Stimulated activated CD4-positive, alpha-beta T cell treated with anti-CD3 and anti-CD28 coated beads, TNF-alpha, amount 100 ng/mL, for 4 hours (primary cell): ENCODE data around the gene CCL5.
"Not testable (repeated sequence)": the region's sequence is repeated elsewhere in the genome, so short reads cannot be mapped to it uniquely, and the experiment has no call there.

Experiments used
- DNase-seq, 3 experiments: peaks; one replicate each; pipeline ENCODE4 v3.0.0-alpha.2; 2020; ENCODE audit warnings: low read depth in 3 of 3

CCL5 gene

GRCh38 chr17:35898283-35899070 is 18.3 kb upstream of the CCL5 start:
- DNase-seq, result no peak

DNA sequence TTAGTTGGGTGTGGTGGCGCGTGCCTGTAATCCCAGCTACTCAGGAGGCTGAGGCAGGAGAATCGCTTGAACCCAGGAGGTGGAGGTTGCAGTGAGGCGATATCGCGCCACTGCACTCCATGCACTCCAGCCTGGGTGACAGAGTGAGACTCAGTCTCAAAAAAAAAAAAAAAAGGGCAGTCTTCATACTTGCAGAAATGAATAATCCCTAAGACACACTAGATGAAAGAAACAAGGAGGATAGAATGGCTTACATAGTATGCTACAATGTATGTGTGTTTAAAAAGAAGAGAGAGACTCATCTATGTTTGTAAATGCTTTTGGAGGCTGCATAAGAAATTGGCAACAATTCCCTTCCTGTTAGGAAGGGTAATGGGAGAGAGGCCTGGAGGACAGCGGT is 17.6 kb upstream of the CCL5 start:
- not testable (repeated sequence) for DNase-seq

DNA sequence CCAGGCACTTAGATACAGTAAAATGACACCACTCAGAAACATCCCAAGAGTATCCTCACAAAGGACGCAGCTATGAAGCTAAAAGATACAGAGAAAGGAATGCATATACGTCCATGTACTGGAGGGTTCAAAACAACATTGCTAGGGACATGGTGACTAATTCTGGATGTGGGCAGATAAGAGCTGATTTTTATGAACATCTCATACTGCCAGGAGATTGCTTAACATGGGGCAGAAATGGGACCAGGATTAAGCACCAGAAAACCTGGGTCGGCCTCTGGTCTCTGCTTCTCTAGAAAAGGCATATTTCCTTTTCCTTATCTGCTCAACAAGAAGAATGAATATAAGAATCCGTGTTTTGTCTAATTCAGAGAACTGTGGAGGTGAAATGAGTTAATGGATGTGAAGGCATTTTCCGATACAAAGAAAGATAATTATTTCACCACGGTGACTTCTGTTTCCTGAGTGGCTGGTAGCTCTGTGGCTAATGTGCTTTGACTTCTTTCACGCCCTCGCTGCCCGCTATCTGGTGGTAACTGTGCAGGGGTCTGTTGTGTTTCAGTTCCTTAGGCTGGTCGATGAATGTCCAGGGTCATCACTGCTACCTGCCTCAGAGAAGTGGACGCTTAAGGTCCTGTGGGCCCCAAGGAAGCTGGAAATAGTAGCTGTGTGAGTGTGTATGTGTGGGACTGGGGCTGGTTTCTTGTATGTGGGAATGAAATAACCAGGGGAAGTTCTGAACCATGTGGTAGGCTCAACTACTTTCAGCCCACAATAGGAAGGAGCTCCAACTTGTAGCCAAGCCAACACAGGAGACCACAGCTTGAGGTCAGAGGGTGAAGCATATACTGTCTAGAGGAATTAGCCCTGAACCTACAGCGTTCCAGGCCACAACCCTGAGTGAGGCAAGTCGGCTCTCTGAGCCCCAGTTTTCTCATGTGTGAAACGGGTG is 15.8 kb upstream of the CCL5 start:
- DNase-seq, result no peak

DNA sequence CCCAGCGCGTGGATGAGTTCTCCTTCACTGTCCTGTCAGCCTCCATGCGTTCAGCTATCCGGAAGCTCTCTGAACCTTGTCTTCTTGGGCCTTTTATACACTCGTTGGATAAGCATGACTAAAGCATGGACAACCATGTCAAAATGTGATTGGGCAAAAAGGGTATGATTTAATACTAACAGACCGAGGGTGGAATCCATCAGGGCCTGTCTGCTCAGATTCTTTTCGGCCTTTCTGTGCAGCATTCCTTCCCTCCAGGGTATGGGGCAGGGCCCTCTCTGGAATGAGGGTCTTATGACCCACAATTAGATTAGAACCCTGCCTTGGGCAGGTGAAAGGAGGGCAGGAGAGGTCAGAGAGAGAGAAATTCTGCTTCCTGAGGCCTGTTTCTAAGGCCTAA is 14.0 kb upstream of the CCL5 start:
- no peak for DNase-seq

GRCh38 chr17:35893751-35894150 is 13.6 kb upstream of the CCL5 start:
- no peak for DNase-seq

DNA sequence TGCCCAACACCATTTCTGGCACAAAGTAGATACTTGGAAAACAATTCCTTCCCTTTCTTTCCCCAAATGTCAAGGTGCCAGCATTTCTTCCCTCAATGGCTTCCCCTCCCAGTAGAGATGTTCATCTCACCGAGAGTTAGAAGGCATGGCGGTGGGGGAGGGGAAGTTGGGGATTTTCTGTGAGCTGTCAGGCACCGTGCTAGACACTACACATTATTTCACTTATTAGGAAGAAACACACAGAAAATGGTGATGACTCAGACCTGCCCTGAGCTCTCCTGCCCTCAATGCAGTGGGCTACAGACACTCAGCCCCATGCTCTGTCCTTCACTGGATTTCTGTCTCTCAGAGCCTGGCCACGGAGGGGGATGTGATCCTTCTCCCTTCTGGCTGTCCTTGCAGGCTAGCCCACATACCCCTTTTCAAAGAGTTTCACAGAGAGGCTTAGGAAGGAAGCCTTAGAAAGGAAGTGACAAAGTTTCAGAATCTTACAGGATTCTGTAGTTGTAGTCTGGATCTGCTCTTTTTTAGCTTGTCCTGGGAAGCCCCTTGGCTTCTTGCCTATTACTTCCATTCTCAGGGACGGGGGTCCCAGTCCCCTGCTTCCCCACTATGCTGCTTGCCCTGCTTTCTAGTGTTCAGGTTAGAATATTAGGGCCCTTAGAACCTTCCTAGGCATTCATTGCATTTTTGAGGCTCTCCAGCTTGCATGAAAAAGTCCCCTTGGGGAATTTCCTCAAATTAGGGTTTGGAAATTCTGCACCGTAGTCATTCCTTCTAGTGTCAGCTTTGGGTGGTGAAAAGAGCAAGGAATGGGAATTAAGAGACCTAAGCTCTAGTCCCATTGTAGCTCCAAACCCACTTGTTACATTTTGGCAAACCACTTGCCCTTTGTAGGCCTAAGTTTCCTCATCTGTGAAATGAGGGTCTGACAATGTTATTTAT is 12.2 kb upstream of the CCL5 start:
- DNase-seq, result peak in 1 of 3 experiments; percentile 18

- DNase-seq, result no peak
These were observed 11.1 kb upstream of the CCL5 start for GRCh38 chr17:35891269-35891668.

DNA sequence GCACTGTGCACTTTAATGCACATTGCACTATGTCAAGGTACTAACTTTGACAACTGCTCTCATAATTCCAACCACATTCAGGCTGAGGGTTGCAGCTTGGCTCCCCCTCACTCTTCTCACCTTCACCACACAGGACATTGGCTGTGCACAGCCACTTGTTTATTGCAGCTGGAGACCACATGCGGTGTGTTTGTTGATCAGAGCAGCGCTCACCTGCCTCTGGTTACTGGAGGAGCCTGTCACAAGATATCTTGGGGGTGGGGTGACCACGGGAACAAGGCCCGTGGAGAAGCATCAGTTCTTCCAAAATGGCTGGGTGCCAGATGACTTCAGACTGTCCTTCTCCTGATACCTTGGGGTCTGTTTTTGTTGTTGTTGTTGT is 10.6 kb upstream of the CCL5 start:
- DNase-seq, result no peak

GRCh38 chr17:35889818-35890773 is 9.9 kb upstream of the CCL5 start:
- no peak for DNase-seq

- no peak for DNase-seq
These were observed 9.1 kb upstream of the CCL5 start for GRCh38 chr17:35889241-35889640.

- no peak for DNase-seq
These were observed 1.8 kb downstream of the CCL5 start for GRCh38 chr17:35878361-35878760.

GRCh38 chr17:35877345-35878029 is 2.7 kb downstream of the CCL5 start:
- no peak for DNase-seq

DNA sequence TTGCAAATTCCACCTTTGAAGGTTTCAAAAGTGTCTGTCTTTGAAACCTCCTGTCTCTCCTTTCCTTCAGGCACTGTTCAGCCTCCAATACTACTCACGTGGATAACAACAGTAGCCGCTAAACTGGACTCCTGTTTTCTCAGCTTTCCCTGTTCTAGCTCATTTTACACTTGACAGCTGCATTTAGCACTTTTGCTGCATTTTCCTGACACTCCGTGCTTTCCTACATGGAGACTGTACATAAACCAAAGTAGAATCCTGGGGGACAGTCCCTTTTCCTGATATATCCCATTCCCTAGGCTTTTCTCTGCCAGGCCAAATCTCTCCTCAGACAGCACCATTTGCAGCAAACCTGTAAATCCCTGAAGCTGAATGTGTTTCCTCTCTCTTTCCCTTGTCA is 3.6 kb downstream of the CCL5 start:
- no peak for DNase-seq

DNA sequence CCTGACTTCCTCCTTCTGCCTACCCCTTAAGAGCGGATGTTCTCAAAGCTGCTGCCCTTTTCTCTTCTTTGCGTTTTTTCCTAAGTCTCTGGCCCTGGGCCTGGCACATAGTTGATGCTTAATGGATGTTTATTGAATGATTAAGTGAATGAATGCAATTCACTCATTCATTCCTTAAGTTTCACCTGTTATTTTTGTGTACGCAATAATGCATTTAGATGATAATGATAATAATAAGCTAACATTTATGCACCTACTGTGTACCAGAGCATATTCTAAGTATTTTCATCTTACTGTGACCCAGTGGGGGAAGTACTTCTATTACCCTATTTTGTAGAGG is 4.4 kb downstream of the CCL5 start:
- DNase-seq, result no peak

- no peak for DNase-seq
These were observed 4.9 kb downstream of the CCL5 start for GRCh38 chr17:35875072-35875799.

- no peak for DNase-seq
These were observed 7.8 kb downstream of the CCL5 start for GRCh38 chr17:35872196-35872980.

GRCh38 chr17:35870906-35871819 is 9.0 kb downstream of the CCL5 start:
- DNase-seq, result no peak

- no peak for DNase-seq
These were observed 11.4 kb downstream of the CCL5 start, which contains the start of gene HEATR9 for GRCh38 chr17:35868737-35869136. Gene HEATR9 (minus strand): TSS chr17:35868891. CDS start chr17:35868742, 149 bp downstream.
